IMR-90 (cell line): Measurements from ENCODE around the gene CERK.

Experiments used
- CTCF ChIP-seq: conservative IDR thresholded peaks from 2 replicates; pipeline ENCODE4 v1.5.1; 2012; ENCODE audit warnings: mild to moderate bottlenecking, low read depth, low read length, improper control_type of control experiment
- ELK1 ChIP-seq: fragments of 150-350 bp; IDR thresholded peaks from 2 replicates; pipeline ENCODE4 v1.6.1; 2016; ENCODE audit warnings: low read depth, mild to moderate bottlenecking, low read length, moderate library complexity, borderline replicate concordance
- FOS ChIP-seq: fragments of 150-350 bp; IDR thresholded peaks from 2 replicates; pipeline ENCODE4 v1.6.1; 2016; ENCODE audit warnings: low read depth, low read length
- POLR2A ChIP-seq: IDR thresholded peaks from 2 replicates; pipeline ENCODE4 v1.6.1; 2012; ENCODE audit warnings: mild to moderate bottlenecking, low read depth, low read length
- RFX5 ChIP-seq: IDR thresholded peaks from 2 replicates; pipeline ENCODE4 v1.8.0; 2012; ENCODE audit warnings: low read depth, mild to moderate bottlenecking, low read length, moderate library complexity

GRCh38 chr22:46687460-46687859 is 50.6 kb downstream of the CERK start:
- TF ChIP-seq CTCF (no peak), POLR2A (no peak), RFX5 (no peak), FOS (no peak), ELK1 (no peak)
